T-helper 1 cell treated with Interleukin-12 subunit alpha and Interleukin-12 subunit beta and Interleukin-4 antibody, amounts not matched to agents 30 ng/mL and 1 ng/mL, for 36 hours (primary cell): ENCODE measurements around the gene SLC29A1. TPM values are rescaled to one million over a fixed set of nuclear protein-coding genes. Genes with fewer than 3 reads are reported as not detected.

Source experiments
- intact Hi-C: fragments of 100-400 bp; cut with micrococcal nuclease; formaldehyde crosslinking; loops from one replicate; pipeline ENCODE4 v1.15.1; 2024
- total RNA-seq: library from RNA; stranded (reverse); gene quantifications from 2 replicates; pipeline ENCODE4 v1.2.3, GENCODE V29; 2022

The SLC29A1 gene
- total RNA-seq, 1 donor from 2014 or later, result 33.5 TPM

DNA sequence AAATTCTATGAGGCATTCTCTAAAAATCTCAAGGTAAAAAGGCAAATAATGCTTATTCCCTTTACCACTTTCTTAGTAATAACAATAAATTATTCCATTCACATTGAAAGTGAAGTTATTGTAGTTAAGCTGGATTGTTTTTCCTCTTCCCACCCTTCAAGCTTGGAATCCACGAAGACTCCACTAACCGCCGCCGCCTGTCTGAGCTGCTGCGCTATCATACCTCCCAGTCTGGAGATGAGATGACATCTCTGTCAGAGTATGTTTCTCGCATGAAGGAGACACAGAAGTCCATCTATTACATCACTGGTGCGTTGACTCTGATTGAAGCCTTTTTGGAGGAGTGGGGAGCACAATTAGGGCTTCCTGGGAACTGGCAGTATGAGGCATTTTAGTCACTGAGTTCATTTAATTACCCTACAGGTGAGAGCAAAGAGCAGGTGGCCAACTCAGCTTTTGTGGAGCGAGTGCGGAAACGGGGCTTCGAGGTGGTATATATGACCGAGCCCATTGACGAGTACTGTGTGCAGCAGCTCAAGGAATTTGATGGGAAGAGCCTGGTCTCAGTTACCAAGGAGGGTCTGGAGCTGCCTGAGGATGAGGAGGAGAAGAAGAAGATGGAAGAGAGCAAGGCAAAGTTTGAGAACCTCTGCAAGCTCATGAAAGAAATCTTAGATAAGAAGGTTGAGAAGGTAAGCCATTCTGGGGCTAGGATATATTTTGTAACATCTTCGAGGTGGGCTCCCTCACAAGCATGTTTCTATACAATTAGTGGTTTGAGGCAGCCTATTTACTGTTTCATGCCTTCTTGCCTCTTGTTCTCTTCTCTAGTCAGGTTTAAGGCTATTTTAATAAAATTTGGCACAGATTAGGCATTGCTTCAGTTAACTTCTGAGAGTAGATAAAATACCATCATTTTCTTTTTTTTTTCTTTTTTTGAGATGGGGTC lies 28.5 kb downstream of the SLC29A1 start:
- intact Hi-C loops, result no loop called here

- intact Hi-C loops, result loop anchor here (1.0 kb wide), 1 partner anchor 81 kb away; no protein-coding TSS in a partner anchor
These were observed 30.1 kb downstream of the SLC29A1 start for GRCh38 chr6:44253307-44254101.

- intact Hi-C loops, result no loop called here
These were observed 31.1 kb downstream of the SLC29A1 start for GRCh38 chr6:44254191-44255104.

GRCh38 chr6:44255105-44255808 lies 31.9 kb downstream of the SLC29A1 start:
- intact Hi-C loops, result no loop called here

DNA sequence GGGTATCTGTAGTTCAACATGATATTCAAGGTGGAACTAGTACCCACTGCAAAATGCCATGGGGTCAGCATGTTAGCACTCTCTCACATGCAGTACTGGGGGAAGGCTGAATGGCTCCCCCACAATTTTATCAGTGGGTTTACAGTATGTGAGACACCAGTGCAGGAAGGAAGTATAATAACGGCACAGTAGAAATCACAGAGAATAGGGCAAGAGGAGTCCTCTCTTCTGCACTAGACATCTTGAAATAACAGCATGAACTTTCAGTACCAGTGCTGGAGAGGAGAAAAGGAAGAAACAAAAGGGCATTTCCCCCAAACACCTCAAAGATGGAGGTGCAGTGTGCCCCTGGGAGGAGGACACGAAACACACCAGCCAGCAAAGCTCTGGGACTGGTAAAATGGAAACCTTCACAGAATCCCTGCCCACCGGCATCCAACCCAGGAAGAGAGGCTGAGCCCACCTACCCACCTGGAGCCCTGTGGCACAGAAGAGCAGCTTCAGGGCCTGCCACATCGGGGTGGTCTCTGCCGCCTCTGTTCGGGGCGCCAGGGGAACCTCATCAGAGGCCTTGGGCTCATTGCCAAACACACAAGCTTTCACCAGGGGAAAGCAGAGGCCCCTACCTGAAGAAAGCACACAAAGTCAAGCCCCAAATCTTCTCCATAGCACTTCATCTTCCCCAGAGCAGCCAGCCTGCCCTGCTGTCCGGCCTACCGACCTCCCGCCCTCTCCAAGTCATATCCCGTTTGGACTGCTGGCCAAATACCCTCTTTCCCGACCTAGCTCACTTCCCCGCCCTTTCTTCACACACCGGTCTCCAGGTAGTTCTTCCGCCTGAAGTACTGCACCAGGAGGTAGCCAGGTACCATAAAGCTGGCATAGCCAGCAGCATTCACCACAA lies 32.7 kb downstream of the SLC29A1 start:
- intact Hi-C loops, result no loop called here

DNA sequence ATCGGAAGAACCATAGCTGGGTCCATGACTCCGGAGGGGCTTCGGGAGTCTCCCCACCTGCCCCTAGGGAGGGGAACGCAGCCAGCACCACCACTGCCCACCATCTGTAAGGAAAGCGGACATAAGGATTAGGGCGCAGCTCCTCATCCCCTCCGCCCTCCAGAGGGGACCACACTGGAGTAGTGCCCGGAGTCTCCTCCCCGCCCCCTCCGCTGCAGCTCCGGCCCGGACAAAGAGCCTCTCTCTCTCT lies 33.3 kb downstream of the SLC29A1 start:
- intact Hi-C loops, result loop anchor here (1.0 kb wide), 3 partner anchors 9 to 84 kb away; partner anchors contain the start of genes HSP90AB1 and NFKBIE

DNA sequence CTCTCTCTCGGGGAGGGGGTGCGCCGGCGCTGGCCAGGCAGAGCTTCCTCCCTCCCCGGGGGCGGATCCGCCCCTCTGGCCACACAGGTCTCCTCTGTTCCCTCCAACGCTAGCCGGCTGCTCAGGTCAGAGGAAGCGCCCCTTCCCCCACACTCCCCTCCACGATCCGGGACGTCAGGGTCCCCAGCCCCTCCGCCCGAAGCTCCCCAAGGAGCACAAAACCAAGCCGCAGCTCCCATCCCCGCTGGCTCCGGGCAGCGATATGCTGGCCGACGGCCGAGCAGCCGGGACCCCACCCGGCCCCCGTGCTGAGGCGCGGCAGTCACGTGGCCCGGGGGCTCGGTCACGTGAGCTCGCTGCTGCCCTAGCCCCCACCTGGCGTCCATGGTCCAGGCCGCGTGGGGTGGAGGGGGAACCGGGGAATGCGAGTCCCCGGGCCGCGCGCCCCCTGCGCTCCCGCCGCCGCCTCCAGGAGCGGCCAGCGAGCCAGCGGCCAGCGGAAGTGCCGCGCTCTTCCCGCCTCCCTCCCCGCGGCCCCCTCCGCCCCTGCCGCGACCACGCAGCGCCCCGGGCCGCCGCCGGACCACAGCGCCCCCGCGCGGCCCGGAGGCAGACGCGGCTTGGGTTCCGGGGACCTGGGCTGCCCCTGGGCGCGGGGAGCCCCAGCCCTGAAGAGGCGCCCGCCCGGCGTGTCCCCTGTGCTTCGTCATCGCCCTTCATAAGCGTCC lies 33.8 kb downstream of the SLC29A1 start, which contains the start of gene SLC35B2:
SLC35B2 (minus strand) TSS at position 504 of the 728 bp plus-strand sequence; CDS start at position 386, 118 bp downstream.
- intact Hi-C loops, result loop anchor here (1.0 kb wide), 3 partner anchors 8 to 85 kb away; partner anchors contain the start of genes HSP90AB1 and NFKBIE

DNA sequence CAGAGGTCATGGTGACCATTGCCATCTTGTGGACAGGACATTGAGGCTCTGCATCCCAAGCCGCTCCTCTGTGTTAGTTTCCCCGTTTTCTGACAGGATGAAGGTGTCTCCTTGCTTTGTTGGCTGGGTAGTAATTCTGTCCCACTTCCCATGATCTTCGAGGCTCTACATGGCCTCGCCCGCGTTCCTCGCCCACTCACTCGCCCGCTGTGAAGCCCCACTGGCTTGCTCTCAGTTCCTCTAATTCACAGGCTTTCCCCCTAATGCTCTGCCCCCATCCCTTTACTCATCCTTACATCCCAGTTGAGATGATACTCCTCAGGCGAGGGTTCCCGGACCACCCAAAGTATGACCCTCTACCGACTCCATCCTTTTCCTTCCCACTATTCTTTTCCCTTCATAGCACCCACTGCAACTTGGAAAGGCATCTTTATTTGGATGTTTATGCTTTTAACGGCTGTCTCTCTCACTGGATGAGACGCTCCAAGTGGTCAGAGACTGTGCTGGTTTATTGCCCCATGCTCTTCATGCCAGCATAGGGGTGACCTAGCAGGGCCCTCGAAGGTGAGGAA lies 34.4 kb downstream of the SLC29A1 start:
- intact Hi-C loops, result loop anchor here (1.0 kb wide), 3 partner anchors 7 to 86 kb away; partner anchors contain the start of genes HSP90AB1 and NFKBIE

GRCh38 chr6:44258325-44258863 lies 35.0 kb downstream of the SLC29A1 start:
- intact Hi-C loops, result no loop called here

- intact Hi-C loops, result no loop called here
These were observed 35.5 kb downstream of the SLC29A1 start for GRCh38 chr6:44258921-44259320.

DNA sequence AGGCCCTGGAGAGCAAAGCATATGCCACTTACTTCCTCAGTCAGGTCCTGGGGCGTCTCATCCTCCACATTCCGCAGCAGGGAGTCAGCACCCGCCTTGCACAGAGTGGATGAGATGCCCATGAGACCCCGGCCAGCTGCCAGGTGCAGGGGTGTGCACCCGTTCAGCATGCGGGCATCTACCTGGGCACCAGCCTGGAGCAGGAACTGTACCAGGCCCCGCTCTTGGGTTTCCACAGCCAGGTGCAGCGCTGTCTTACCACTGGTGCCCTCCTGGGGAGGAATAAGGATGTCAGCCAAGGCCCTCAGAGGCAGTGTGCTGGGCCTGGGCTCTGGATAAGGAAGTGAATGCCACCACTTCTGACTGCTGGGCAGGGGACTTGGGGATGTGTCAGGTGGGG lies 36.6 kb downstream of the SLC29A1 start:
- intact Hi-C loops, result loop anchor here (10.0 kb wide), 1 partner anchor 1755 kb away; the partner anchor contains the start of gene CLIC5

DNA sequence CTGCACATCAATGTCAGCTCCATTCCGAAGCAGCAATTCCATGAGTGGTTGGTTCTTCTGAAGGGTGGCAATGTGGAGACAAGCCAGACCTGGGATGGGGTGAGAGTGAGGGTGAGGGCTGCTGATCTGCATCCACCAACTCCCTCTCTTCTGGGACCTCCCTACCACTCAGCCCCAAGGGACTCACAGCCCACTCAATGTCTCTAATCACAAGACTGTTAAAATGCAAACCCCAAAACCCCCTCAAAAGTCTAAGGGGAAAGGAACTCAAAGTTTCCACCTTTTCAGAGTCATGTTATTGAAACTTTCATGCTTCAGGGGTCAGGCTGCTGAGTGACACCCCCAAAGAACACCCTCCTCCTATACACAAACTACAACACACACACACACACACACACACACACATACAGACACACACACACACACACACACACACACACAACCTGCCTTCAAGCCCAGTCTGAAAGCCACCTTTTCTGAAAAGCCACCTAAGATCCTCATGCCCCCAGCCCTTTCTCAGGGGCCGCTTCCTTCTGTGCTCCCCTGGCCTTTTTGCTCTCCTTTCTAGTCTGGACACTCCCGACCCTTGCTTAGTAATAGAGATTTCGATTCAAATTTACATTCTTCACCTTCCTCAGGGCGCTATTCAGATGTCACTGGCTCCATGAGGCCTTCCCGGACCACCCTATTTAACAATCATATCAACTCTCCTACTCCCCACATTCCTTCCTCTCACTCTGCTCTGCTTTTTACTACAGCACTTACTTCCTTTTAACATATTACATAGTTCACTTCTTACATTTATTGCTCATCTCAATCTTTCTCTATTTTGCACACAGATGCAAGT lies 37.3 kb downstream of the SLC29A1 start:
- intact Hi-C loops, result loop anchor here (10.0 kb wide), 1 partner anchor 1754 kb away; the partner anchor contains the start of gene CLIC5

- intact Hi-C loops, result loop anchor here (10.0 kb wide), 1 partner anchor 1753 kb away; the partner anchor contains the start of gene CLIC5
These were observed 38.2 kb downstream of the SLC29A1 start for GRCh38 chr6:44261581-44261980.

DNA sequence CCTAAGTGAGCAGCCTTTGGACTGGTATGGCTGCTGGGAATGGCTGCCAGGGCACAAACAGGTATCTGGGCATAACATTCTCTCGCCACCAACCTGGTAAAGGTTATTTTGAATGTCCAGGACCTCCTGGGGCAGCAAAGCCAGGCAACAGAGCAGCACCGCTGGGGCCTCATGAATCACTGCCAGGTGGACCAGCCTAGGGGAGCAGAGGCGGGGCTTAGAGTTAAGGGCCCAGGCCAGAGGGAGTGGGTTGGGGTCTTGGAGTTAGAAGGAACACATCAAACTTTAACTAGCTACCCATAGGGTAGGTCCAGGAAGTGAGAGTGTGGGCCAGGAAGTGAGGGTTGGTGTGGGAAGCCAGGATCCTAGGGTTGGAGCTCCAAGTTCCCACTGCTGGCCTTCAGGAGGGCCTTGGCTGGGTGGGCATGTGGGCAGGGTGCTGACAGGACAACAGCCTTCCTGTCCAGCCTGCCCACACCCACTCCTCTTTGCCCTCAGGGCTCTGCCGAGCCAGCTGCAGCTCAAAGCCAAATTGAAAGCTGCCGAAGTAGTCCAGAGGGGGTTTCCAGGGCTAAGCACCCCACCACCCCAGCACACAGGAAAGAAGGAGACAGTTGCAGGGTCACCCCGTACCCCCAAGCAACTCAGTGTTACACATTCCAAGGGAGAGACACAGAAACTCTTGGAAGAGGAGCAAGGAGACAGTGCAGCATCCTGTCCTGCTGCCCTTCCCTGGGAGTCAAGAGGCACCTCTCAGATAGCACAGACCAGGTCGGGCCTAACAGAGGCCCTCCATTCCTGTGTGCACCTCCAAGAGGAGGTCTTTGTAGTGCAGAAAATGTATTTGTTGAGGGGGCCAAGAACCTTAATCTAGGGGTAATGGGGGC lies 39.3 kb downstream of the SLC29A1 start:
- intact Hi-C loops, result loop anchor here (10.0 kb wide), 1 partner anchor 1752 kb away; the partner anchor contains the start of gene CLIC5

DNA sequence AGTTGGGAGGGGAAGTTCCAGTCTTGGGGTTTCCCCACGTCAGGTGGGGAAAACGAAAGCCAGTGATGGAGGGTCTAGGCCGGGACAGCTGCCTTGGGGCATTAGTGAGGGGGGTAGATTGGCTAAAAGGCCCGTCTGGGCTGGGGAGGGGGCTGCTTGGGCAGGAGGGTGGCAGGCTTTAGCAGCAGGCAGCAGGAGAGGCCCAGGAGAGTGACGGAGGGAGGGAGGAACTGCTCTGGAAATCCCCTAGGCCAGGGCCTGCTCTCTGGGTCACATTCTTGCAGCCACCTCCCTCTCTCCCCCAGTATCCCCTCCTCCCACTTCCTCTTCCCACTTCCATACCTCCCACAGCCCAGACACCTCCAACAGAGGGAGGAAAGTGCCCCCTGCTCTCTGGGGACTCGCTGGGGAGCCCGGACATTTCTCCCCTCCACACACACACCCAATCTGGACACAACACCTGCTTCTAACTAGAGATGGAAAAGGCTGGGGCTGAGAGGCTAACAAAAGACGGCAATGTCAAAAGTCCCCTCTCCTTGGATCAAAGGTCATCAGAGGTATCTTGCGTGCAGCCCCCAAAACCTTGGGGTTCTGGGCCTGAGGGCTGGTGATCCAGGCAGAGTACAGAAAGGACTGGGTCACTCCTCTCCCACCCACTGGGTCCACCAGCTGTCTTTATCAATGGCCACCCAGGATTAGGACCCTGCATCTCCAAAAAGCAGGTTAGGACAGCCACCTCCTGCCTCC lies 40.1 kb downstream of the SLC29A1 start:
- intact Hi-C loops, result loop anchor here (2.0 to 10.0 kb wide), 2 partner anchors 137 to 1751 kb away; partner anchors contain the start of genes CLIC5, MRPL14 and TMEM63B
